ENCODE measurements around the gene TNFRSF25. TPM values are rescaled to one million over a fixed set of nuclear protein-coding genes. Genes with fewer than 3 reads are reported as not detected.
"Not testable (repeated sequence)": the region's sequence is repeated elsewhere in the genome, so short reads cannot be mapped to it uniquely, and the experiment has no call there.

TNFRSF25 gene
- total RNA-seq, 1 experiment from 2014 or later: 5.4 TPM

- peaks cover 30% of the 10 kb centered on the region for H3K27me3 ChIP-seq (ENCODE audit: control insufficient read depth, insufficient read depth, low read length)
- no peaks in the 10 kb centered on the region for H3K36me3 ChIP-seq (replicated peaks; ENCODE audit: control insufficient read depth, insufficient read depth, low read length)
- DNase-seq: peak; percentile 82
- H3K4me3 ChIP-seq (ENCODE audit: insufficient read depth, low read depth, low read length): peak overlapping the region; percentile 60
These were observed 30.4 kb upstream of the TNFRSF25 start for GRCh38 chr1:6496365-6496721.

- Histone ChIP-seq H3K27me3 (ENCODE audit: control insufficient read depth, insufficient read depth, low read length) (peaks cover 30% of the 10 kb centered on the region), H3K4me3 (ENCODE audit: insufficient read depth, low read depth, low read length) (no peak overlapping the region), H3K36me3 (replicated peaks; ENCODE audit: control insufficient read depth, insufficient read depth, low read length) (no peaks in the 10 kb centered on the region)
- DNase-seq: peak; percentile 83
These were observed 29.8 kb upstream of the TNFRSF25 start for GRCh38 chr1:6495540-6496364.

- Histone ChIP-seq H3K4me3 (ENCODE audit: insufficient read depth, low read depth, low read length) (no peak overlapping the region), H3K27me3 (ENCODE audit: control insufficient read depth, insufficient read depth, low read length) (peaks cover 30% of the 10 kb centered on the region), H3K36me3 (replicated peaks; ENCODE audit: control insufficient read depth, insufficient read depth, low read length) (no peaks in the 10 kb centered on the region)
- DNase-seq: no peak
These were observed 29.1 kb upstream of the TNFRSF25 start for GRCh38 chr1:6495041-6495441.

- no peak overlapping the region for H3K4me3 ChIP-seq (ENCODE audit: insufficient read depth, low read depth, low read length)
- peaks cover 30% of the 10 kb centered on the region for H3K27me3 ChIP-seq (ENCODE audit: control insufficient read depth, insufficient read depth, low read length)
- no peak for DNase-seq
- no peaks in the 10 kb centered on the region for H3K36me3 ChIP-seq (replicated peaks; ENCODE audit: control insufficient read depth, insufficient read depth, low read length)
These were observed 28.7 kb upstream of the TNFRSF25 start for GRCh38 chr1:6494627-6495026.

GRCh38 chr1:6493834-6494223 lies 27.9 kb upstream of the TNFRSF25 start:
- not testable (repeated sequence) for DNase-seq; H3K4me3 ChIP-seq (ENCODE audit: insufficient read depth, low read depth, low read length); H3K36me3 ChIP-seq (replicated peaks; ENCODE audit: control insufficient read depth, insufficient read depth, low read length)
- H3K27me3 ChIP-seq (ENCODE audit: control insufficient read depth, insufficient read depth, low read length): peaks cover 29% of the 10 kb centered on the region

GRCh38 chr1:6491966-6492365 lies 26.0 kb upstream of the TNFRSF25 start:
- Histone ChIP-seq H3K4me3 (ENCODE audit: insufficient read depth, low read depth, low read length) (no peak overlapping the region), H3K36me3 (replicated peaks; ENCODE audit: control insufficient read depth, insufficient read depth, low read length) (no peaks in the 10 kb centered on the region), H3K27me3 (ENCODE audit: control insufficient read depth, insufficient read depth, low read length) (peaks cover 13% of the 10 kb centered on the region)
- no peak for DNase-seq

GRCh38 chr1:6491480-6491962 lies 25.5 kb upstream of the TNFRSF25 start, which contains the start of gene PLEKHG5:
Gene PLEKHG5, minus strand, starts transcription at chr1:6491667. Its CDS starts 14,096 bp downstream, at chr1:6477571.
- Histone ChIP-seq H3K36me3 (replicated peaks; ENCODE audit: control insufficient read depth, insufficient read depth, low read length) (no peaks in the 10 kb centered on the region), H3K27me3 (ENCODE audit: control insufficient read depth, insufficient read depth, low read length) (peaks cover 9% of the 10 kb centered on the region), H3K4me3 (ENCODE audit: insufficient read depth, low read depth, low read length) (peak within 1 kb of the TSS; percentile 74)
- no peak for DNase-seq

GRCh38 chr1:6491081-6491449 lies 25.1 kb upstream of the TNFRSF25 start:
- DNase-seq: no peak
- H3K27me3 ChIP-seq (ENCODE audit: control insufficient read depth, insufficient read depth, low read length): peaks cover 6% of the 10 kb centered on the region
- H3K36me3 ChIP-seq (replicated peaks; ENCODE audit: control insufficient read depth, insufficient read depth, low read length): no peaks in the 10 kb centered on the region
- peak overlapping the region; percentile 74 for H3K4me3 ChIP-seq (ENCODE audit: insufficient read depth, low read depth, low read length)

- DNase-seq: peak; percentile 96
- Histone ChIP-seq H3K36me3 (replicated peaks; ENCODE audit: control insufficient read depth, insufficient read depth, low read length) (no peaks in the 10 kb centered on the region), H3K27me3 (ENCODE audit: control insufficient read depth, insufficient read depth, low read length) (peaks cover 6% of the 10 kb centered on the region; the same call in 1 of the 2 replicates), H3K4me3 (ENCODE audit: insufficient read depth, low read depth, low read length) (peak overlapping the region; percentile 74)
These were observed 24.5 kb upstream of the TNFRSF25 start for GRCh38 chr1:6490181-6491080.

GRCh38 chr1:6489799-6490180 lies 23.8 kb upstream of the TNFRSF25 start:
- Histone ChIP-seq H3K27me3 (ENCODE audit: control insufficient read depth, insufficient read depth, low read length) (peaks cover 11% of the 10 kb centered on the region; the same call in 1 of the 2 replicates), H3K36me3 (replicated peaks; ENCODE audit: control insufficient read depth, insufficient read depth, low read length) (no peaks in the 10 kb centered on the region), H3K4me3 (ENCODE audit: insufficient read depth, low read depth, low read length) (peak overlapping the region; percentile 74)
- peak; percentile 98 for DNase-seq

- H3K4me3 ChIP-seq (ENCODE audit: insufficient read depth, low read depth, low read length): no peak overlapping the region
- no peaks in the 10 kb centered on the region for H3K36me3 ChIP-seq (replicated peaks; ENCODE audit: control insufficient read depth, insufficient read depth, low read length)
- peaks cover 15% of the 10 kb centered on the region; the same call in 1 of the 2 replicates for H3K27me3 ChIP-seq (ENCODE audit: control insufficient read depth, insufficient read depth, low read length)
- no peak for DNase-seq
These were observed 23.4 kb upstream of the TNFRSF25 start for GRCh38 chr1:6489383-6489765.

- H3K4me3 ChIP-seq (ENCODE audit: insufficient read depth, low read depth, low read length): no peak overlapping the region
- DNase-seq: no peak
- peaks cover 19% of the 10 kb centered on the region; the same call in 1 of the 2 replicates for H3K27me3 ChIP-seq (ENCODE audit: control insufficient read depth, insufficient read depth, low read length)
- no peaks in the 10 kb centered on the region for H3K36me3 ChIP-seq (replicated peaks; ENCODE audit: control insufficient read depth, insufficient read depth, low read length)
These were observed 22.8 kb upstream of the TNFRSF25 start for GRCh38 chr1:6488602-6489382.

GRCh38 chr1:6487804-6488484 lies 22.0 kb upstream of the TNFRSF25 start:
- Histone ChIP-seq H3K27me3 (ENCODE audit: control insufficient read depth, insufficient read depth, low read length) (peaks cover 19% of the 10 kb centered on the region; the same call in 1 of the 2 replicates), H3K36me3 (replicated peaks; ENCODE audit: control insufficient read depth, insufficient read depth, low read length) (no peaks in the 10 kb centered on the region), H3K4me3 (ENCODE audit: insufficient read depth, low read depth, low read length) (no peak overlapping the region)
- DNase-seq: no peak

Measured in H7 (cell line).